Parathyroid adenoma (tissue), 2 donors: Measurements from ENCODE around the gene STK31.
"Not testable (repeated sequence)": the region's sequence is repeated elsewhere in the genome, so short reads cannot be mapped to it uniquely, and the experiment has no call there.

Experiments
- H2AFZ ChIP-seq: fragments of 300-600 bp; sonication (generic); one replicate; pipeline ENCODE4 v1.7.0; 2017; ENCODE audit warnings: antibody characterized with exemption, mild to moderate bottlenecking
- H3K27ac ChIP-seq: fragments of 300-600 bp; sonication (generic); one replicate; pipeline ENCODE4 v1.7.0; 2017
- H3K27me3 ChIP-seq: fragments of 300-600 bp; sonication (generic); one replicate; pipeline ENCODE4 v1.7.0; 2017; ENCODE audit warnings: low read length; ENCODE audit not compliant: control insufficient read depth, insufficient read depth
- H3K36me3 ChIP-seq: fragments of 300-600 bp; sonication (generic); one replicate; pipeline ENCODE4 v1.7.0; 2017; ENCODE audit warnings: low read length; ENCODE audit not compliant: control insufficient read depth, insufficient read depth
- H3K4me1 ChIP-seq: fragments of 300-600 bp; sonication (generic); one replicate; pipeline ENCODE4 v1.7.0; 2017; ENCODE audit warnings: control low read depth
- H3K4me2 ChIP-seq: fragments of 300-600 bp; sonication (generic); one replicate; pipeline ENCODE4 v1.7.0; 2017; ENCODE audit warnings: low read length
- H3K4me3 ChIP-seq: fragments of 300-600 bp; sonication (generic); one replicate; pipeline ENCODE4 v1.7.0; 2017; ENCODE audit warnings: low read depth, low read length
- H3K79me2 ChIP-seq: fragments of 300-600 bp; sonication (generic); one replicate; pipeline ENCODE4 v1.7.0; 2017; ENCODE audit warnings: control low read depth
- H3K9ac ChIP-seq: fragments of 300-600 bp; sonication (generic); one replicate; pipeline ENCODE4 v1.7.0; 2017; ENCODE audit warnings: mild to moderate bottlenecking
- H3K9me3 ChIP-seq: fragments of 300-600 bp; sonication (generic); one replicate; pipeline ENCODE4 v1.7.0; 2017; ENCODE audit warnings: low read length; ENCODE audit not compliant: control insufficient read depth
- TF ChIP-seq, protein P1 (sequence below): fragments of 300-600 bp; sonication (generic); IDR thresholded peaks from one replicate; pipeline ENCODE4 v1.7.0; 2017; ENCODE audit warnings: antibody characterized with exemption, mild to moderate bottlenecking
- donor health status: primary hyperparathyroidism.

The STK31 gene

GRCh38 chr7:23751852-23752251 lies 41.8 kb downstream of the STK31 start:
- Histone ChIP-seq H3K9ac (no peak overlapping the region), H3K79me2 (no peaks in the 10 kb centered on the region), H3K4me3 (no peak overlapping the region), H3K4me1 (no peaks in the 10 kb centered on the region), H3K9me3 (no peaks in the 10 kb centered on the region), H3K36me3 (no peaks in the 10 kb centered on the region), H3K27me3 (no peaks in the 10 kb centered on the region), H3K27ac (no peak overlapping the region), H2AFZ (no peak overlapping the region), H3K4me2 (no peak overlapping the region)
- TF ChIP-seq, protein P1, sequence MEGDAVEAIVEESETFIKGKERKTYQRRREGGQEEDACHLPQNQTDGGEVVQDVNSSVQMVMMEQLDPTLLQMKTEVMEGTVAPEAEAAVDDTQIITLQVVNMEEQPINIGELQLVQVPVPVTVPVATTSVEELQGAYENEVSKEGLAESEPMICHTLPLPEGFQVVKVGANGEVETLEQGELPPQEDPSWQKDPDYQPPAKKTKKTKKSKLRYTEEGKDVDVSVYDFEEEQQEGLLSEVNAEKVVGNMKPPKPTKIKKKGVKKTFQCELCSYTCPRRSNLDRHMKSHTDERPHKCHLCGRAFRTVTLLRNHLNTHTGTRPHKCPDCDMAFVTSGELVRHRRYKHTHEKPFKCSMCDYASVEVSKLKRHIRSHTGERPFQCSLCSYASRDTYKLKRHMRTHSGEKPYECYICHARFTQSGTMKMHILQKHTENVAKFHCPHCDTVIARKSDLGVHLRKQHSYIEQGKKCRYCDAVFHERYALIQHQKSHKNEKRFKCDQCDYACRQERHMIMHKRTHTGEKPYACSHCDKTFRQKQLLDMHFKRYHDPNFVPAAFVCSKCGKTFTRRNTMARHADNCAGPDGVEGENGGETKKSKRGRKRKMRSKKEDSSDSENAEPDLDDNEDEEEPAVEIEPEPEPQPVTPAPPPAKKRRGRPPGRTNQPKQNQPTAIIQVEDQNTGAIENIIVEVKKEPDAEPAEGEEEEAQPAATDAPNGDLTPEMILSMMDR: no peak

- H3K79me2 ChIP-seq, H2AFZ ChIP-seq, H3K9me3 ChIP-seq, H3K9ac ChIP-seq, H3K4me3 ChIP-seq, H3K27me3 ChIP-seq, H3K4me2 ChIP-seq, H3K27ac ChIP-seq, H3K4me1 ChIP-seq, H3K36me3 ChIP-seq: not testable (repeated sequence)
Measured at GRCh38 chr7:23758839-23759238, 48.8 kb downstream of the STK31 start.

GRCh38 chr7:23759671-23760391 lies 49.8 kb downstream of the STK31 start:
- H3K27me3 ChIP-seq: no peaks in the 10 kb centered on the region
- TF ChIP-seq, protein P1: no peak

DNA sequence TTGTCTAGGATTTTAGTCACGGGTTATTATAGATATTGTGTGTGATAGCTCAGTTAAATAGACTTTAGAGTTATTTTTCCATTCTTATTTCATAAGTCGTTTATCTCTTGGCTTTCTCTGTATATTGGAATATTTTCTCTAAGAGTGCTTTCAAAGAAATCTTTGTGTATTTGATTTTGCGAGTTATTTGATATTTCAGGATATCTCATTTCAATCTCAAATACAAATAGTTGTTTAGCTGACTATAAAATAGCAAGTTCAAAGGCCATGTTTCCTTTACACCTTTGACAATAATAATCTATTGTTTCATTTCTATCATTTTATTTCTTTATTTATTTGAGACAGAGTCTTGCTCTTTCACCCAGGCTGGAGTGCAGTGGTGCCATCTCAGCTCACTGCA lies 55.9 kb downstream of the STK31 start:
- Histone ChIP-seq H3K79me2 (no peaks in the 10 kb centered on the region), H3K9ac (no peak overlapping the region), H3K9me3 (no peaks in the 10 kb centered on the region), H3K4me1 (no peaks in the 10 kb centered on the region), H3K27me3 (no peaks in the 10 kb centered on the region), H2AFZ (no peak overlapping the region), H3K4me3 (no peak overlapping the region), H3K36me3 (no peaks in the 10 kb centered on the region), H3K4me2 (no peak overlapping the region), H3K27ac (no peak overlapping the region)
- TF ChIP-seq, protein P1: no peak

More at GRCh38 chr7:23759671-23760391, 49.8 kb downstream of the STK31 start:
- Histone ChIP-seq H3K9me3 (no peaks in the 10 kb centered on the region), H3K4me1 (no peaks in the 10 kb centered on the region), H3K9ac (no peak overlapping the region), H3K4me3 (no peak overlapping the region), H3K36me3 (no peaks in the 10 kb centered on the region), H3K27ac (no peak overlapping the region), H3K79me2 (no peaks in the 10 kb centered on the region), H2AFZ (no peak overlapping the region), H3K4me2 (no peak overlapping the region)

DNA sequence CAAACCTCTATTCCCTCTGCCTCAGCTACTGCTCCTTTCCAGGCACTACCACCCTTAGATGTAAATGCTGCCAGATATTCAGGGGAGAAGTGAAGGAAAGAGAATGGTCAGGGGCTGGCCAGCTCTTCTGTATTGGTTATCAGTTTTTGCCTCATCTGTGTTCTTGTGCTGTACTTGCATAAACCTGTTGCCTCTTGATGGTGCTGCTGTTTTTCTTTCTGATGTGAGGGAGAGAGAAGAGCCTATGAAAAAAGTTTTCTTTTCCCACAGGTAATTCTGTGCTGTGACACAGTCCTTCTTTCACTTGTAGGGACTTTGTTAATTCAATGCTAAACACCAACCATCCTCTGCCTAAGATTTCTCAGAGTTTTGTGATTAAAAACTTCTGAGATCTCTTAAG lies 57.5 kb downstream of the STK31 start:
- Histone ChIP-seq H3K79me2 (no peaks in the 10 kb centered on the region), H2AFZ (no peak overlapping the region)

More for the DNA sequence above, 57.5 kb downstream of the STK31 start:
- no peak overlapping the region for H3K4me3 ChIP-seq
- no peaks in the 10 kb centered on the region for H3K36me3 ChIP-seq
- H3K9ac ChIP-seq: no peak overlapping the region
- no peaks in the 10 kb centered on the region for H3K9me3 ChIP-seq
- TF ChIP-seq, protein P1: no peak
- no peaks in the 10 kb centered on the region for H3K4me1 ChIP-seq
- H3K4me2 ChIP-seq: no peak overlapping the region
- H3K27ac ChIP-seq: no peak overlapping the region
- H3K27me3 ChIP-seq: no peaks in the 10 kb centered on the region
